Chondrocyte (in vitro differentiated cells): Measurements from ENCODE around the gene MAP2K2. TPM values are rescaled to one million over a fixed set of nuclear protein-coding genes. Genes with fewer than 3 reads are reported as not detected.
"Not testable (repeated sequence)": the region's sequence is repeated elsewhere in the genome, so short reads cannot be mapped to it uniquely, and the experiment has no call there.

ENCODE experiments used
- DNase-seq: peaks from one replicate; pipeline ENCODE4 v3.0.0; 2021; ENCODE audit warnings: mixed read lengths, low spot score
- H3K27ac Mint-ChIP-seq: one replicate; pipeline ENCODE4 v1.8.0; 2021; ENCODE audit warnings: mild to moderate bottlenecking, moderate library complexity, mixed read lengths; ENCODE audit not compliant: unreplicated experiment
- H3K27me3 Mint-ChIP-seq: 2 replicates; pipeline ENCODE4 v1.8.0; 2021; ENCODE audit warnings: low read depth, mixed read lengths
- H3K36me3 Mint-ChIP-seq: 2 replicates; pipeline ENCODE4 v1.8.0; 2021; ENCODE audit warnings: low read depth, mixed read lengths
- H3K4me1 Mint-ChIP-seq: 2 replicates; pipeline ENCODE4 v1.8.0; 2021; ENCODE audit warnings: low read depth, mild to moderate bottlenecking, mixed read lengths
- H3K4me3 Mint-ChIP-seq: one replicate; pipeline ENCODE4 v1.8.0; 2021; ENCODE audit warnings: mild to moderate bottlenecking, moderate library complexity, mixed read lengths; ENCODE audit not compliant: unreplicated experiment
- H3K9me3 Mint-ChIP-seq: 2 replicates; pipeline ENCODE4 v1.8.0; 2021; ENCODE audit warnings: low read depth, mixed read lengths
- total RNA-seq: library from RNA; stranded (reverse); gene quantifications from 3 replicates; pipeline ENCODE4 v1.2.1, GENCODE V29; 2021
- TF ChIP-seq, protein P1 (sequence below): fragments of 200-600 bp; sonication (generic); IDR thresholded peaks from 2 replicates; pipeline ENCODE4 v1.5.0; 2021; ENCODE audit warnings: antibody characterized with exemption, mild to moderate bottlenecking, moderate library complexity

Gene MAP2K2
- total RNA-seq, 1 donor from 2014 or later: 158 TPM

DNA sequence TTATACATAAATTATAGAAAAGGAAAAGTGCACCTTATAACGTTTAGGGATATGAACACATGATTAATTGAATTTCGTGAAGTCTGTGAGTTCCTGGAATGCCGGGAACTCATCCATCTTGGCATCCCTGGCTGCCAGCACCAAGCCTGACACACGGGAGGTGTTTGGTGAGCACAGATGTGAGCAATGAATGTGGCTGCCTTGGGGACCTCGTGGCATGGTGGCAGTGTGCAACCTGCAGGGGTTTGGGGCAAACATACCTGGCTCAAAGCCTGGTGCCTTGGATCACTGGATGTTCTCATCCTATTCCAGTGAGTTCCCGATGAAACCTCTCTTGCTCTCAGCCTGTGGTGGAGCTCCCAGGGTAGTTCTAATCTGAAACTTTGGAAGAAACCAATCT lies 10.4 kb upstream of the MAP2K2 start:
- Mint-ChIP-seq H3K27me3 (no peaks in the 10 kb centered on the region), H3K4me3 (no peak overlapping the region), H3K36me3 (no peaks in the 10 kb centered on the region), H3K9me3 (no peaks in the 10 kb centered on the region), H3K4me1 (peaks cover 13% of the 10 kb centered on the region), H3K27ac (no peak overlapping the region)
- DNase-seq: no peak
- TF ChIP-seq, protein P1, sequence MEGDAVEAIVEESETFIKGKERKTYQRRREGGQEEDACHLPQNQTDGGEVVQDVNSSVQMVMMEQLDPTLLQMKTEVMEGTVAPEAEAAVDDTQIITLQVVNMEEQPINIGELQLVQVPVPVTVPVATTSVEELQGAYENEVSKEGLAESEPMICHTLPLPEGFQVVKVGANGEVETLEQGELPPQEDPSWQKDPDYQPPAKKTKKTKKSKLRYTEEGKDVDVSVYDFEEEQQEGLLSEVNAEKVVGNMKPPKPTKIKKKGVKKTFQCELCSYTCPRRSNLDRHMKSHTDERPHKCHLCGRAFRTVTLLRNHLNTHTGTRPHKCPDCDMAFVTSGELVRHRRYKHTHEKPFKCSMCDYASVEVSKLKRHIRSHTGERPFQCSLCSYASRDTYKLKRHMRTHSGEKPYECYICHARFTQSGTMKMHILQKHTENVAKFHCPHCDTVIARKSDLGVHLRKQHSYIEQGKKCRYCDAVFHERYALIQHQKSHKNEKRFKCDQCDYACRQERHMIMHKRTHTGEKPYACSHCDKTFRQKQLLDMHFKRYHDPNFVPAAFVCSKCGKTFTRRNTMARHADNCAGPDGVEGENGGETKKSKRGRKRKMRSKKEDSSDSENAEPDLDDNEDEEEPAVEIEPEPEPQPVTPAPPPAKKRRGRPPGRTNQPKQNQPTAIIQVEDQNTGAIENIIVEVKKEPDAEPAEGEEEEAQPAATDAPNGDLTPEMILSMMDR: no peak

DNA sequence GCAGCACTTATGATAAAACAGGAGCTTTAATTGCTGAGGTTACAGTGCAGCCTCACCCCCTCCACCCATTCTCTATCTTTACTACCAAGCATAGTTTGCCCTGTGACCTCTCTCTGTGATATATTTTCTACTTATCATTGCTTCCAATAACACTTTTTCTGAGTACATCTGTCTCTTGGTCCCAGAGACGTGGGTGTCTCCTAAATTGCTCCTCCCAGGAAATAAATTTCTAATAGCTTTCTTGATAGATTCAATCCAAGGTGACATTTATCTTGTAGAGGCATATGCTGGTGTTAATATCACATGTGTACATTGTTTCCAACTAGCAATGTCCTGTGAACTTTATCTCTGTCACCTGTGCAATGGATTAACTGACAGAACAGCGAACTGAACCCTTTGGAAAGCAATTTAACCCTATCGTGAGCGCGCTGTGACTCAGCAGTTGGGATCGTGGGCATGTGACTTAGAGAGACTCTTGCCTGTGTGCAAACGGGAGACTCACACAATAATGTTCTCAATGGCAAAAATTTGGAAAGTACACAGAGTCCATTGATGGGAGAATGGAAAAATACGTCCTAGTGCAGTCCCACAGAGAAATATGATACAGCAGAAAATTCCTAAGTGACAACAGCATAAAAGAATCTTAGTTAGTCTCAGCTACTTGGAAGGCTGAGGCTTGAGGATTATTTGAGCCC lies 7.0 kb upstream of the MAP2K2 start:
- peak overlapping the region; percentile 0 for H3K4me3 Mint-ChIP-seq

DNA sequence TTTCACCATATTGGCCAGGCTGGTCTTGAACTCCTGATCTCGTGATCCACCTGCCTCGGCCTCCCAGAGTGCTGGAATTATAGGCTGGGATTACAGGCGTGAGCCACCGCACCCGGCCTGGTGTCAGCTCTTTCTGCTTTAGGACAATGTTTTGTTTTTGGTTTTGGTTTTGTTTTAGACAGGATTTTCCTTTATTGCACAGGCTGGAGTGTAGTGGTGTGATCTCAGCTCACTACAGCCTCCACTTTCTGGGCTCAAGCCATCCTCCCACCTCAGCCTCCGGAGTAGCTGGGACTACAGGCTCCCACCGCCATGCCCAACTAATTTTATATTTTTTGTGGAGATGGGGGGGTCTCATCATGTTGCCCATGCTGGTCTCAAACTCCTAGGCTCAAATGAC lies 5.1 kb upstream of the MAP2K2 start:
- H3K9me3 Mint-ChIP-seq, H3K27me3 Mint-ChIP-seq: not testable (repeated sequence)

More for the DNA sequence above, 7.0 kb upstream of the MAP2K2 start:
- Mint-ChIP-seq H3K27ac (peak overlapping the region; percentile 96), H3K36me3 (no peaks in the 10 kb centered on the region), H3K27me3 (no peaks in the 10 kb centered on the region), H3K4me1 (peaks cover 13% of the 10 kb centered on the region), H3K9me3 (no peaks in the 10 kb centered on the region)
- TF ChIP-seq, protein P1: no peak
- no peak for DNase-seq

GRCh38 chr19:4127322-4127721 lies 3.4 kb upstream of the MAP2K2 start:
- not testable (repeated sequence) for H3K27me3 Mint-ChIP-seq, DNase-seq, H3K27ac Mint-ChIP-seq, H3K4me3 Mint-ChIP-seq, H3K9me3 Mint-ChIP-seq, H3K36me3 Mint-ChIP-seq
- H3K4me1 Mint-ChIP-seq: peaks cover 26% of the 10 kb centered on the region

More for the DNA sequence above, 5.1 kb upstream of the MAP2K2 start:
- H3K36me3 Mint-ChIP-seq, H3K4me3 Mint-ChIP-seq, DNase-seq, H3K27ac Mint-ChIP-seq: not testable (repeated sequence)
- H3K4me1 Mint-ChIP-seq: peaks cover 17% of the 10 kb centered on the region

GRCh38 chr19:4124638-4125037 lies 716 bp upstream of the MAP2K2 start:
- Mint-ChIP-seq H3K36me3 (peaks cover 1% of the 10 kb centered on the region), H3K9me3 (no peaks in the 10 kb centered on the region), H3K27ac (peak overlapping the region; percentile 67), H3K4me3 (peak overlapping the region; percentile 23), H3K27me3 (no peaks in the 10 kb centered on the region), H3K4me1 (peaks cover 24% of the 10 kb centered on the region)
- DNase-seq: no peak
- TF ChIP-seq, protein P1: no peak

DNA sequence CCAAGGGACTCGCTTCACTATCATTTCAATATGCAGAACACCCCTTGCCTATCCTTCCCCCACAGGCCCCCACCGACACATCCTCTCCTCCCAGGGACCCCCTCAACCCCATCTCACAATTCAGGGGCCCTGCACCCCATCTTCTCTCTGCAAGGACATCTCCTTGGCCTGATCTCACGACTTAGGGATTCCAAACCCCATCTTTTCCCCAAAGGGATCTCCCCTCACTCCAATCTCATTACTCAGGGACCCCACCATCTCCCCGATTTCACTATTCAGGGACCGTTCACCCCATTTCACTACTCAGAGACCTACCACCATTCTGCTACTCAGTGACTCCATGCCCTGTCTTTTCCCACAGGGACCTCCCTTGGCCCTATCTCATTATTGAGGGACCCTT lies 1.4 kb downstream of the MAP2K2 start:
- Mint-ChIP-seq H3K27ac (peak overlapping the region; percentile 90), H3K9me3 (no peaks in the 10 kb centered on the region), H3K4me3 (peak overlapping the region; percentile 95), H3K36me3 (peaks cover 4% of the 10 kb centered on the region), H3K27me3 (no peaks in the 10 kb centered on the region), H3K4me1 (peaks cover 26% of the 10 kb centered on the region)
- DNase-seq: no peak
- TF ChIP-seq, protein P1: no peak
